Activated T-helper 2 cell treated with anti-CD3 and anti-CD28 coated beads, Interferon-gamma antibody, Interleukin-2, Interleukin-4, amounts not matched to agents 10 μg/mL and 5 μg/mL and 100 μg/mL, durations not matched to agents 14 hours and 24 hours and 36 hours (primary cell): ENCODE measurements around the gene GFOD1. TPM values are rescaled to one million over a fixed set of nuclear protein-coding genes. Genes with fewer than 3 reads are reported as not detected.
"Not testable (repeated sequence)": the region's sequence is repeated elsewhere in the genome, so short reads cannot be mapped to it uniquely, and the experiment has no call there.

Experiments
- DNase-seq: peaks from one replicate; pipeline ENCODE4 v3.0.0; 2021; ENCODE audit warnings: low spot score
- H3K27ac Mint-ChIP-seq: one replicate; pipeline ENCODE4 v1.8.0; 2021; ENCODE audit warnings: mixed read lengths
- H3K27me3 Mint-ChIP-seq: one replicate; pipeline ENCODE4 v1.8.0; 2021; ENCODE audit warnings: low read depth, mixed read lengths
- H3K36me3 Mint-ChIP-seq: one replicate; pipeline ENCODE4 v1.8.0; 2021; ENCODE audit warnings: low read depth, mixed read lengths
- H3K4me1 Mint-ChIP-seq: one replicate; pipeline ENCODE4 v1.8.0; 2021; ENCODE audit warnings: low read depth, mixed read lengths
- H3K4me3 Mint-ChIP-seq: one replicate; pipeline ENCODE4 v1.8.0; 2021; ENCODE audit warnings: low read depth, mild to moderate bottlenecking, moderate library complexity, mixed read lengths
- H3K9me3 Mint-ChIP-seq: one replicate; pipeline ENCODE4 v1.8.0; 2021; ENCODE audit warnings: mixed read lengths
- intact Hi-C: fragments of 100-400 bp; cut with micrococcal nuclease; formaldehyde crosslinking; loops from one replicate; pipeline ENCODE4 v1.15.1; 2023
- total RNA-seq: library from RNA; stranded (reverse); gene quantifications from 2 replicates; pipeline ENCODE4 v1.2.3, GENCODE V29; 2022

Gene GFOD1
- total RNA-seq, 1 donor from 2014 or later = 4.6 TPM

DNA sequence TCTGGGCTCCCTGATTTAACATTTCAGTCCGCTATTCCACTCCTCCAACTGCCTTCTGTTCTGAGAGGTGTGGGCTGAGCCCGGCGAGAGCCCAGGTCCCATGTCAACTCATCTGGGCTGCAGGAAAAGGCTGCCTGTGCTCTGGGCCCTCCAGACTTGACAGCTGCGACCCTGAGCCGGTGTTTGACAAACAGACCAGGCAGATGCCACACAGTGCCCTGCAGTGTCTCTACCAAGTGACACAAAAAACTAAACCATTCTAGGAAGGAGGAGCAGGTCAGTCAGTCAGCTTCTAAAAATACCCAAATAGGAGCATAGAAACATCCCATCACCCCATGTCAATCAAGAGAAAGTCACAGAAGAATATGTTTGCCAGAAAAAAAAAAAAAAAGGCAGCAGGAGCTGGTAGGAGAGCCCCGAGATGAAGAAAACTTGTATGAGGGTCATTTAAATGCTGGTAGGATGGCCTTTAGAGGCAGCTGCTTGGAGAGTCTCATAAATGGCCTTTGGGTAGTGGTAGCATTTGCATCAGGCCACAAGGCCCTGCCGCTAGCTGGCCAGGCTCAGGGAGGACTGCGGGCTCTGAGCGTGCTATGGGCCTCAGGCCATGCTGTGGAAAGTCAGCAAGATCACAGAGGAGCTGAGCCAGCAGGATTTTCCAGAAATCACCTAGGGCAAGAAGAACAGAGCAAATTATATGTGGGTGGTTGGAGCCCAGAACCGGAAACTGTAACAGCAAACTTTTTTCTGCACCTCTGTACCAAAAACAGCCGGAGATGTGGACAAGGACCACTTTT lies 36.6 kb upstream of the GFOD1 start:
- DNase-seq = no peak
- no peak overlapping the region for H3K4me3 Mint-ChIP-seq

DNA sequence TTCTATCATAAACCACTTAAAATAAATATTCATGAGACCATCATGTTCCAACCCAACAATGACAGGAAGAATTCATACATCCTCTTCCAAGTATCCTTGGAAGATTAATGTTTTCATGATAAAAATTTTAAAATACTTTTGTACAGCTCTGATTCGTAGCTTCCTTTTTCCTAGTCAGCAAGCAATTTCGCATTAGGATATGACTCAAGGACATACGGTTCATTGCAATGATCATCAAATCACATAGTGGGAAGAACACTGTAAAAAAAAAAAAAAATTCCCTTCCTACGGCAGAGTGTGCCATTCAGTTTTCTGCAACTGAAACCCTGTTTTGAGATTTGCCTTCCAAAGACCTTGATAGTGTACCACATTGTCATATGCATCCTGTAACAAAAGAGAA lies 35.3 kb upstream of the GFOD1 start:
- Mint-ChIP-seq H3K4me1 (peaks cover 7% of the 10 kb centered on the region), H3K9me3 (no peaks in the 10 kb centered on the region), H3K27me3 (peaks cover 22% of the 10 kb centered on the region), H3K4me3 (no peak overlapping the region), H3K36me3 (no peaks in the 10 kb centered on the region), H3K27ac (no peak overlapping the region)
- no peak for DNase-seq
- intact Hi-C loops = no loop called here

More for the DNA sequence above, 36.6 kb upstream of the GFOD1 start:
- Mint-ChIP-seq H3K4me1 (peaks cover 7% of the 10 kb centered on the region), H3K36me3 (no peaks in the 10 kb centered on the region), H3K27me3 (peaks cover 20% of the 10 kb centered on the region), H3K27ac (no peak overlapping the region), H3K9me3 (no peaks in the 10 kb centered on the region)
- intact Hi-C loops = no loop called here

DNA sequence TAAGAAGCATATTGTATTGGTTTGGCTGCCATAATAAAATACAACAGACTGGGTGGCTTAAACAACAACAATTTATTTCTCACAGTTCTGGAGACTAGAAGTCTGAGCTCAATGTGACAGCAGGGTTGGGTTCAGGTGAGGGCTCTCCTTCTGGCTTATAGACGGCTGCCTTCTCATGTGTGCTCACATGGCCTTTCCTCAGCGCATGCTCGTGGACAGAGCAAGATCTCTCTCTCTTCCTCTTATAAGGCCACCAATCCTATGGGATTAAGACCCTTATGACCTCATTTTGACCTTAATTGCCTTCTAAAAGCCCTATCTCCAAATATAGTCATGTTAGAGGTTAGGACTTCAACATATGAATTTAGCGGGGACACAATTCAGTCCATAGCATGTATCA lies 32.4 kb upstream of the GFOD1 start:
- Mint-ChIP-seq H3K4me3 (no peak overlapping the region), H3K9me3 (no peaks in the 10 kb centered on the region), H3K27ac (no peak overlapping the region)

DNA sequence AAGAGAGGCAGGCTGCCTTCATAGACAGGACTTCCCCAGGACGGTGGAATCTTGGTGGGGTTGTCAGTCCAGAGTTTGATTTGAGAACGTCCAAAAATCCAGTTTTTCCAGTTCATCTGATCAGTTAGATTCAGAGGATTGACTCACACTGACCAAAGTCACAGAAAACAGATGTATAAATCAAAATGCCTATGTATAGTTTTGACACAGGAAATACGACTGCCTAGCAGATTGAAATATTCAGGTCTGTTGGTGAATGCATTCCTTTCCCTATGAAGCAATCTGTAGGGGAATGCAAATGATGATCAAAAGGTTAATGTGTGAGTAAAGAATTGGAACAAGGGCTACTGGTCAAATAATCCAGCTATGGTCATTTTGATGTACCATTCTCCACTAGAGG lies 29.7 kb upstream of the GFOD1 start:
- H3K27me3 Mint-ChIP-seq = peaks cover 19% of the 10 kb centered on the region
- no peak overlapping the region for H3K4me3 Mint-ChIP-seq
- no peak for DNase-seq
- no peaks in the 10 kb centered on the region for H3K4me1 Mint-ChIP-seq
- H3K9me3 Mint-ChIP-seq = no peaks in the 10 kb centered on the region
- intact Hi-C loops = no loop called here
- no peaks in the 10 kb centered on the region for H3K36me3 Mint-ChIP-seq
- no peak overlapping the region for H3K27ac Mint-ChIP-seq

More for the DNA sequence above, 32.4 kb upstream of the GFOD1 start:
- Mint-ChIP-seq H3K27me3 (peaks cover 19% of the 10 kb centered on the region), H3K4me1 (no peaks in the 10 kb centered on the region), H3K36me3 (no peaks in the 10 kb centered on the region)
- DNase-seq = no peak
- intact Hi-C loops = no loop called here

DNA sequence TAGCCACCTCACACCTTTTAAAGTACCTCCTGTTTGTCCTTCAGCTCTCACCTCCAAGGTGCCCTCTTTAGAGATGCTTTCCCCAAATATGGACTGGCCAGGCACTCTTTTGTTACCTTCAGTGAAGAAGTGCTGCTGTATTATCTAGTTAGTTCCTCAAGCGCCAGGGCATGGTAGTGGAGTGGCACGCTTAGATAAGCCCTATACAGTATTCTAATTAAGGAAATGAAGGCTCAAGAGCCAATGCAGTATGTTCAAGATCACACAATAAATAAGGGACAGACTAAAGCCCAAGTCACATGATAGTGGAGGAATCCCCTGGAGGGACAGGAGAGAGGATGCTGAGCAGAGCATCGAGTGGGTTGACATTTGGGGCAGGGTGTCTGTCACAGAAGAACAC lies 28.5 kb upstream of the GFOD1 start:
- no peak overlapping the region for H3K27ac Mint-ChIP-seq
- no peaks in the 10 kb centered on the region for H3K4me1 Mint-ChIP-seq
- peaks cover 16% of the 10 kb centered on the region for H3K27me3 Mint-ChIP-seq
- H3K9me3 Mint-ChIP-seq = no peaks in the 10 kb centered on the region
- no peaks in the 10 kb centered on the region for H3K36me3 Mint-ChIP-seq
- DNase-seq = no peak
- intact Hi-C loops = no loop called here
- H3K4me3 Mint-ChIP-seq = no peak overlapping the region

DNA sequence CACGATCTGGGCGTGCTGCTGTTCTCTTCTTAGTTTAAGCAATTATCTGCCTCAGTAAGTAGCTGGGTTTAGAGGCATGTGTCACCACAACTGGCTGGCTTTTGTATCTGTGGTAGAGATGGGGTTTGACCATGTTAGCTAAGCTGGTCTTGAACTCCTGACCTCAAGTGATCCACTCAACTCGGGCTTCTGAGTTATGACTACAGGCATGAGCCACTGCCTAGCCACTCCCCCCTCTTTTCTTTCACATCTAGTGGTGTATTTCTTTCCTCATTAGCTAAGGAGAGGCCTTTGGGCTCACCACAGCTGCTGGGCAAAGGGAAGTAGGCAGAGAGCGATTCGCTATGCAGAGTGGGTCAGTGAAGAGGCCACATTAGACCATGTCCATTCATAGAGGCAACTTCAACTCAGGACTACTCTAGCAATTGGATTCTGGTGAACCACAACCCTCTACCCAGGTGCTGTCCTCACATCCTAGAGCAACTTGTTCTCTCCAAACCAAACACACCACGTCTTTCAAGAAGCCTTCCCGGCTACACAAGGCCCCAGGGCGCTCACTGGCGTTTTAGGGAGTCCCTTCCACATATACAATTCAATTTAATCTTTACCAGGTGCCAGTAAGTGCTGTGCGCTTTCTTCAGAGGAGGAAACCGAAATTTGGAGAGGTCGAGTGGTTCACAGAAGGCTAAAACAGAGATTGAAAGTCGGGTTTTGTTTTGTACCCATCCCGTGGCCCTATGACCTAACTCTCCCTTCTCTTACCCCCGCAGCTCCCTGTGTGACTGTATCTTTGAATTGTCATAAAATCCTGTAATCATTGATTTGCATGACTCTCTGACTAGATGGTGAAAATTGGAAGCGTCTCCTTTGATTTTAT lies 26.5 kb upstream of the GFOD1 start:
- Mint-ChIP-seq H3K4me1 (no peaks in the 10 kb centered on the region), H3K27me3 (no peaks in the 10 kb centered on the region), H3K9me3 (no peaks in the 10 kb centered on the region), H3K36me3 (no peaks in the 10 kb centered on the region), H3K4me3 (no peak overlapping the region), H3K27ac (no peak overlapping the region)
- intact Hi-C loops = no loop called here
- DNase-seq = no peak

DNA sequence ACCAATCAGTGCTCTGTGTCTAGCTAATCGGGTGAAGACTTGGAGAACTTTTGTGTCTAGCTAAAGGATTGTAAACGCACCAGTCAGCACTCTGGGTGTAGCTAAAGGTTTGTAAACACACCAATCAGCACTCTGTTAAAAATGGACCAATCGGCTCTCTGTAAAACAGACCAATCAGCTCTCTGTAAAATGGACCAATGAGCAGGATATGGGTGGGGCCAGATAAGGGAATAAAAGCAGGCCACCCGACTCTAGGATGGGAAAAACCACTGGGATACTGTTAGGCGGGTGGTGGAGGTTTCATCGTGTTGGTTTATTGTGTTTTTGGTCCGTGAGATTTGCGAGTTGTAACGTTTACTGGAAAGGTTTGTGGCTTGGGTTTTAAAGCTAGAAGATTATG lies 25.5 kb upstream of the GFOD1 start:
- H3K27ac Mint-ChIP-seq = no peak overlapping the region
- no peak for DNase-seq
- no peaks in the 10 kb centered on the region for H3K4me1 Mint-ChIP-seq
- H3K9me3 Mint-ChIP-seq = no peaks in the 10 kb centered on the region
- H3K36me3 Mint-ChIP-seq = no peaks in the 10 kb centered on the region
- peaks cover 7% of the 10 kb centered on the region for H3K27me3 Mint-ChIP-seq
- no peak overlapping the region for H3K4me3 Mint-ChIP-seq
- intact Hi-C loops = no loop called here

DNA sequence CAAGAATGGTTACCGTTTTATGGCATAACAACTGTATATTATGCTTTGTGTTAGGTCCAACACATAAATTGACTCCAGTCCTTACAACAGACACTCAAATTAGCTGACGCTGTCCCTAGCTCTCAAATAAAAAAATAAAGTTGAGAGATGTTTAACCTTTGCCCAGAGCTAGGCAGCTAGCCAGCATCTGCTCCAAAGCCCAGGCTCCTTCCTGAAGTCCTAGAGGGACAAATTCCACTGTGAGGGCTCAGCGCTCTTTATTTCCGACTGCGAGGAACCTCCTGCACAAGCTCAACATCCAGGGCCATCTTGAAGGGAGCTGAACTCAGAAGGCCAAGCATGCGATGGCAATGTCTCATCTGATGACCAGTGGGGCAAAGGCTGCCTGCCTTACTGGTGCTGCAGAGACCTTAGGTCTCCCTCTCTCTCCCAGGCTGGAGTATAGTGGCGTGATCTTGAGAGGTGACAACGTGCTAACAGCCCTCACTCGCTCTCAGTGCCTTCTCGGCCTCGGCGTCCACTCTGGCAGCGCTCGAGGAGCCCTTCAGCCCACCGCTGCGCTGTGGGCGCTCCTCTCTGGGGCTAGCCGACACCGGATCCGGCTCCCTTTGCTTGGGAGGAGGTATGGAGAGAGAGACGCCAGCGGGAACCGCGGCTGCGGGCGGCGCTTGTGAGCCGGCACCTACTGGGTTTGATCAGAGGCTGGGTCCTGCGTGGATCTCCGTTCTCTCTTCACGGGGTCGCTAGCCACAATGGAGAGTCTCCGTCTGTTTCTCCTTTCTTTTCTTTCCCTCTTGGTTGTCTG lies 24.7 kb upstream of the GFOD1 start:
- H3K36me3 Mint-ChIP-seq = no peaks in the 10 kb centered on the region
- H3K4me1 Mint-ChIP-seq = no peaks in the 10 kb centered on the region
- DNase-seq = no peak
- intact Hi-C loops = no loop called here
- H3K27me3 Mint-ChIP-seq = peaks cover 7% of the 10 kb centered on the region
- no peak overlapping the region for H3K4me3 Mint-ChIP-seq
- H3K9me3 Mint-ChIP-seq = no peaks in the 10 kb centered on the region
- H3K27ac Mint-ChIP-seq = no peak overlapping the region

DNA sequence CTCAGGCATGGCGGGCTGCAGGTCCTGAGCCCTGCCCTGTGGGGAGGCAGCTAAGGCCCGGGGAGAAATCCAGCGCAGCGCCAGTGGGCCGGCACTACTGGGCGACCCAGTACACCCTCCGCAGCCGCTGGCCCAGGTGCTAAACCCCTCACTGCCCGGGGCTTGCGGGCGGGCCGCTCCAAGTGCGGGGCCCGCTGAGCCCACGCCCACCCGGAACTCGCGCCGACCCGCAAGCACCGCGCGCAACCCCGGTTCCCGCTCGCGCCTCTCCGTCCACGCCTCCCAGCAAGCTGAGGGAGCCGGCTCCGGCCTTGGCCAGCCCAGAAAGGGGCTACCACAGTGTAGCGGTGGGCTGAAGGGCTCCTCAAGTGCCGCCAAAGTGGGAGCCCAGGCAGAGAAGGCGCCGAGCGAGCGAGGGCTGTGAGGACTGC lies 23.8 kb upstream of the GFOD1 start:
- not testable (repeated sequence) for H3K27ac Mint-ChIP-seq, H3K9me3 Mint-ChIP-seq, H3K27me3 Mint-ChIP-seq

DNA sequence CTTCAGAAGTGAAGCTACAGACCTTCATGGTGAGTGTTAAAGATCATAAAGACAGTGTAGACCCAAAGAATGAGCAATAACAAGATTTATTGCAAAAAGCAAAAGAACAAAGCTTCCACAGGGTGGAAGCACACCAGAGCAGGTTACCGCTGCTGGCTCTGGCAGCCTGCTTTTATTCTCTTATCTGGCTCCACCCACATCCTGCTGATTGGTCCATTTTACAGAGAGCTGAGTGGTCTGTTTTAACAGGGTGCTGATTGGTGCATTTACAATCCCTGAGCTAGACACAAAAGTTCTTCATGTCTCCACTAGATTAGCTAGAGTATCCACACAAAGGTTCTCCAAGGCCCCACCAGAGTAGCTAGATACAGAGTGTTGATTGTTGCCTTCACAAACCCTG lies 23.0 kb upstream of the GFOD1 start:
- H3K4me3 Mint-ChIP-seq, DNase-seq, H3K4me1 Mint-ChIP-seq, intact Hi-C loops, H3K27ac Mint-ChIP-seq, H3K9me3 Mint-ChIP-seq, H3K36me3 Mint-ChIP-seq, H3K27me3 Mint-ChIP-seq: not testable (repeated sequence)

More for the DNA sequence above, 23.8 kb upstream of the GFOD1 start:
- H3K4me1 Mint-ChIP-seq, H3K4me3 Mint-ChIP-seq, H3K36me3 Mint-ChIP-seq, intact Hi-C loops, DNase-seq: not testable (repeated sequence)

DNA sequence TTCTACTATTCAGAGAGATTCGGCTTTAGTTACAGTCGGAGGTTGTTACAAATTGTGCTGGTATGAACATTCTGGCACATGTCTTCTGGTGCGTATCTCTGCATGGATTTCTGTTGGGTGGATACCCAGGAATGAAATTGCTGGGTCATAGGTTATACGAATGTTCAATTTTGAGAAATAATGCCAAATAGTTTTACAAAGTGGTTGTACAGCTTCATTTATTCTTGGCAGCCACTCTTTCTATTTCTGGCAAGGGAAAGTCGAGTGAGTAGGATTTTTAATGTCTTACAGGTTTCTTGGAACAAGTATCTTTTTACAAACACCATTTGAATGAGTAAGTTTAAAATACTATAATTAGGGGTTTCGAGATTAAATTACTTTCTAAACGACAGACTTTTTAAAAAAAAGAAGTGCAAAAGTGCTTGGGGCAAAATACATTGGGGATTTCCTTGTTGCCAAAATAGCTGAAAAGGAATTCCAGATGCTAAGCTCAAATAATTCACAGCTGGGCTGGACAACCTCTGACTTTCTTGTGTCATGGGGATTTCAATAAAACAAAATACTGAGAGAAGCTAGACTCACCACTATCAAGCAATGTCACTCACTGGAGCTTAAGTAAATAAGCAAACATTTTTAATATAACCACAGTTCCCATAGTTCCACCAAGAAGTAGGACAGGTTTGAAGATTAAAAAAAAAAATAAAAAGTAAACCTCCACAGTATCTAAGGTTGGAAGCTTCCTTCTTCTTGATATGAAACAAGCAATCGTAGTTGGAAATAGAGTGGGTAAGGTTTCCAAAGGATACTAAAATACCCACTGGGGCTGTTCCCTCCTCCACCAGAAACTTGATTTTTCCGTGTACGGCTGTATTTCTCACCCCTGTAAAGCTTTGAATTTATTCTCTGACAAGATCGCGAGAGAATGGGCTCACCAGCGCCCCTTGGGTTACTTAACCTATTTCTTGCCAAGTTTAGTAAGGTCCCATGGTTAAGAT lies 21.6 kb upstream of the GFOD1 start:
- no peak for DNase-seq
- Mint-ChIP-seq H3K4me3 (no peak overlapping the region), H3K36me3 (no peaks in the 10 kb centered on the region), H3K27me3 (peaks cover 7% of the 10 kb centered on the region), H3K27ac (no peak overlapping the region), H3K9me3 (no peaks in the 10 kb centered on the region), H3K4me1 (peaks cover 3% of the 10 kb centered on the region)
- intact Hi-C loops = no loop called here
